K562 (cell line): ENCODE data around the gene PRKAR1A. TPM values are rescaled to one million over a fixed set of nuclear protein-coding genes. Genes with fewer than 3 reads are reported as not detected.

ENCODE experiments used
- ATAC-seq: fragments of 200-7000 bp; cut with Tn5 transposase; 3 replicates; pipeline ENCODE4 v1.9.1; 2020; ENCODE audit warnings: moderate library complexity
- BruUV-seq: library from RNA; stranded (reverse); fragments of 400-500 nt; replicated peaks from 2 replicates; lab custom pipeline; 2021; lab: Mats Ljungman, UMichigan
- CTCF ChIA-PET: fragments of 300-600 bp; formaldehyde crosslinking; extraction: SDS; loops from one replicate; lab custom pipeline; 2021; ENCODE audit warnings: low intra/inter-chr PET ratio; lab: Yijun Ruan, JAX
- POLR2A ChIA-PET: fragments of 300-600, 350-650 bp; sonication (Branson Sonifier 250); formaldehyde crosslinking; extraction: SDS; loops from one replicate; lab custom pipeline; 2021; ENCODE audit warnings: antibody characterized with exemption, inconsistent platforms; lab: Yijun Ruan, JAX
- DNase-seq, 4 experiments: peaks; one replicate each; pipeline versions ENCODE4 v3.0.0 to v3.0.0-alpha.2; 2011 to 2018; ENCODE audit warnings: low spot score in 3 of 4, mixed read lengths in 3 of 4; ENCODE audit errors: extremely low read depth in 1 of 4
- FAIRE-seq: peaks from 2 replicates; lab custom pipeline; 2011; peaks lifted over from hg19 to GRCh38; lab: Jason Lieb, UNC
- H2AFZ ChIP-seq: 2 replicates; pipeline ENCODE4 v1.6.0; 2011; ENCODE audit warnings: low read depth, low read length, control low read depth, inconsistent platforms
- H3K27ac ChIP-seq: fragments of 200-600 bp; 3 replicates; pipeline ENCODE4 v1.8.0; 2011; ENCODE audit warnings: low read depth, mild to moderate bottlenecking, control low read depth, inconsistent platforms, low read length, moderate library complexity, mixed read lengths; ENCODE audit errors: extremely low read depth
- H3K27me3 ChIP-seq, 2 experiments: fragments of 300-600 bp in 1 of 2; 2 replicates in 1 of 2; 3 replicates in 1 of 2; pipeline versions ENCODE4 v1.6.0 to v1.8.0; 2011; ENCODE audit warnings: inconsistent platforms in 2 of 2, low read length in 2 of 2, mild to moderate bottlenecking in 1 of 2, mixed read lengths in 1 of 2, moderate library complexity in 1 of 2; ENCODE audit not compliant: control insufficient read depth in 2 of 2, insufficient read depth in 2 of 2
- H3K36me3 ChIP-seq: fragments of 300-600 bp; 3 replicates; pipeline ENCODE4 v1.8.0; 2011; ENCODE audit warnings: mild to moderate bottlenecking, low read length, inconsistent platforms; ENCODE audit not compliant: control insufficient read depth, insufficient read depth
- H3K4me1 ChIP-seq, 2 experiments: fragments of 200-600 bp in 1 of 2; replicated peaks in 1 of 2; 2 replicates in 1 of 2; 3 replicates in 1 of 2; pipeline versions ENCODE4 v1.5.1 to v1.8.0; 2011; ENCODE audit warnings: inconsistent platforms in 2 of 2, low read length in 2 of 2, mild to moderate bottlenecking in 1 of 2, mixed read lengths in 1 of 2, moderate library complexity in 1 of 2; ENCODE audit not compliant: control insufficient read depth in 2 of 2, insufficient read depth in 2 of 2
- H3K4me2 ChIP-seq: 2 replicates; pipeline ENCODE4 v1.6.1; 2011; ENCODE audit warnings: low read length, control low read depth, inconsistent platforms, mixed read lengths; ENCODE audit not compliant: insufficient read depth
- H3K4me3 ChIP-seq: fragments of 200-600 bp; sonication (generic), shearing (Covaris generic); 2 replicates; pipeline ENCODE4 v1.5.1; 2016; ENCODE audit warnings: control low read depth, inconsistent platforms
- H3K79me2 ChIP-seq: fragments of 200-600 bp; 3 replicates; pipeline ENCODE4 v1.8.0; 2011; ENCODE audit warnings: low read length, inconsistent platforms; ENCODE audit not compliant: control insufficient read depth, insufficient read depth
- H3K9ac ChIP-seq, 2 experiments: 2 replicates each; pipeline versions ENCODE4 v1.6.0 to v1.6.1; 2011; ENCODE audit warnings: low read depth in 2 of 2, low read length in 2 of 2, control low read depth in 1 of 2, inconsistent platforms in 1 of 2, mild to moderate bottlenecking in 1 of 2, mixed read lengths in 1 of 2; ENCODE audit not compliant: insufficient read depth in 1 of 2
- H3K9me1 ChIP-seq: one replicate; pipeline ENCODE4 v1.6.0; 2011; ENCODE audit warnings: inconsistent platforms, mild to moderate bottlenecking, low read length, moderate library complexity; ENCODE audit not compliant: control insufficient read depth, insufficient read depth
- H3K9me3 ChIP-seq: replicated peaks from 2 replicates; pipeline ENCODE4 v1.5.1; 2011; ENCODE audit warnings: low read depth, low read length, inconsistent platforms; ENCODE audit not compliant: control insufficient read depth, insufficient read depth
- H4K20me1 ChIP-seq: replicated peaks from 2 replicates; pipeline ENCODE4 v1.6.1; 2011; ENCODE audit warnings: low read length, inconsistent platforms, mixed read lengths; ENCODE audit not compliant: control insufficient read depth, insufficient read depth
- CEBPG ChIP-seq, 3 experiments: fragments of 200-800 bp in 1 of 3; sonication (Bioruptor generic) in 1 of 3; sonication (generic) in 1 of 3; formaldehyde crosslinking in 1 of 3; IDR thresholded peaks in 2 of 3; conservative IDR thresholded peaks in 1 of 3; 2 replicates each; pipeline versions ENCODE4 v1.6.1 to v1.8.0; 2016 to 2022; ENCODE audit warnings: missing compliant biosample characterization in 2 of 3, missing genetic modification characterization in 2 of 3, mild to moderate bottlenecking in 1 of 3, missing genetic modification reagents in 1 of 3
- HNRNPL ChIP-seq: fragments of 200-400 bp; formaldehyde crosslinking; IDR thresholded peaks from 2 replicates; pipeline ENCODE4 v1.6.1; 2017; ENCODE audit warnings: low read depth, mild to moderate bottlenecking, low read length
- ILF3 ChIP-seq: fragments of 450-650 bp; IDR thresholded peaks from 2 replicates; pipeline ENCODE4 v1.6.1; 2018; ENCODE audit warnings: antibody characterized with exemption, mild to moderate bottlenecking, moderate library complexity, borderline replicate concordance
- MTA3 ChIP-seq: fragments of 450-650 bp; formaldehyde crosslinking; IDR thresholded peaks from 2 replicates; pipeline ENCODE4 v1.6.1; 2017; ENCODE audit warnings: mild to moderate bottlenecking, borderline replicate concordance
- SMC3 ChIP-seq: conservative IDR thresholded peaks from 2 replicates; pipeline ENCODE4 v1.6.1; 2011; ENCODE audit warnings: low read depth, low read length, improper control_type of control experiment; ENCODE audit not compliant: insufficient read depth
- WGBS: fragments of 100-300 bp; shearing (Covaris generic); methylation state at CpG from one replicate; pipeline ENCODE4 v1.1.6; 2016; ENCODE audit warnings: low coverage, mixed read lengths; ENCODE audit not compliant: insufficient coverage; ENCODE audit errors: missing lambda C conversion rate; 5-methylcytosine and 5-hydroxymethylcytosine counted together
- in situ Hi-C: fragments of 300-500 bp; cut with MboI; formaldehyde crosslinking; loops from 4 replicates; pipeline ENCODE4 v1.15.0; 2018; ENCODE audit warnings: inconsistent platforms, mixed read lengths
- intact Hi-C: fragments of 100-400 bp; cut with micrococcal nuclease; formaldehyde crosslinking; loops from 2 replicates; pipeline ENCODE4 v1.14.2; 2022
- polyA plus RNA-seq, 8 experiments: library from polyadenylated mRNA; depleted of rRNA in 4 of 8; stranded (reverse) in 5 of 8; unstranded in 3 of 8; fragments of >200 nt; fragmentation: Nextera tagmentation in 2 of 8; fragmentation: Illumina TruSeq in 1 of 8; extraction: Ambion mirVana in 2 of 8; extraction: Trizol in 1 of 8; gene quantifications; 2 replicates each; pipeline versions ENCODE4 v1.2.1 to v1.2.3, GENCODE V29; 2011 to 2014; ENCODE audit warnings: inconsistent platforms in 1 of 8, missing spikeins in 1 of 8
- total RNA-seq, 7 experiments: library from RNA; depleted of rRNA in 6 of 7; stranded (reverse); fragments of >200 nt in 6 of 7; fragmentation: Illumina TruSeq in 2 of 7; extraction: Trizol in 2 of 7; gene quantifications; 2 replicates each; pipeline versions ENCODE4 v1.2.1 to v1.2.3, GENCODE V29; 2011 to 2021; ENCODE audit warnings: low replicate concordance in 1 of 7
- TF ChIP-seq, protein P1 (sequence below): sonication (generic); formaldehyde crosslinking; IDR thresholded peaks from 2 replicates; pipeline ENCODE4 v1.8.1; 2023; ENCODE audit warnings: mild to moderate bottlenecking, missing genetic modification reagents
- TF ChIP-seq, protein P2 (sequence below): fragments of 200-800 bp; sonication (Bioruptor generic); IDR thresholded peaks from 2 replicates; pipeline ENCODE4 v1.6.1; 2016; ENCODE audit warnings: missing genetic modification characterization, missing compliant biosample characterization

PRKAR1A gene
- total and polyA plus RNA-seq, 9 of the 15 experiments (the other 6 are each of a cell fraction or from before 2014, with no cell fraction given): 15.0 to 95.6 (median 67.5) TPM

DNA sequence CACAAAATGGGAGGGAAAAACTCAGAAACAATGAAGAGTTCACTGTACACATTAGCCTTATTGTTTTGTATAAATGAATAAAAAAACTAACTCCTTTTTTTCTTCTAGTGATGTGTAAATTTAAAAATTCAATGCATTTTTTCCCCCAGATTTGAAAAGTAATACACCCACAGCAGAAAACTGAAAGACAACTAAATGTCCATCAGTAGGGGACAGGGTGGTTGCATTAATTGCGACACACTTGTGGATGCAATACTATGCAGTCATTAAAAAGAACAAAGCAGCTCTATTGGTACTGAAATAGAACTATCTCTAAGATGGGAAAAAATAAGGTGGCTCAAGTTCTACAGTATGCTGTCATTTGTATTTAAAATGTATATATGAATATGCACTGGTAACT, 41.3 kb upstream of the PRKAR1A start:
- no peak for DNase-seq
- H3K4me1 ChIP-seq: no peaks in the 10 kb centered on the region
- H3K36me3 ChIP-seq: no peaks in the 10 kb centered on the region
- TF ChIP-seq MTA3 (no peak), CEBPG (CRISPR knock-in tag; IDR thresholded peaks at IDR 0.05) (no peak), CEBPG (tag; conservative IDR thresholded peaks at IDR 0.05 in 1 of 2, IDR thresholded peaks at IDR 0.05 in 1 of 2) (peak; percentile 33 to 45; a peak in 2 of 4 replicates)
- POLR2A ChIA-PET: interaction anchor here (1.1 kb wide), 1 partner anchor 41 kb away, joined by 4 read pairs; the partner anchor contains the start of gene PRKAR1A
- no TSS peak for BruUV-seq
- no peaks in the 10 kb centered on the region for H4K20me1 ChIP-seq
- no peak overlapping the region for H2AFZ ChIP-seq
- 0% methylated on average over 1 of the region's 1 CpG for WGBS
- no peaks in the 10 kb centered on the region for H3K9me1 ChIP-seq
- H3K9me3 ChIP-seq: no peaks in the 10 kb centered on the region
- H3K27ac ChIP-seq: no peak overlapping the region
- FAIRE-seq: no peak
- peaks cover 0 to 16% of the 10 kb centered on the region in 2 experiments; a peak in 1 of 5 replicates for H3K27me3 ChIP-seq
- ATAC-seq: no peak
- CTCF ChIA-PET: no interaction called here
- intact Hi-C loops (no loop called here), in situ Hi-C loops (loop anchor here (25.0 kb wide), 1 partner anchor 509 kb away; no protein-coding TSS in a partner anchor)
- H3K79me2 ChIP-seq: no peaks in the 10 kb centered on the region
- no peak overlapping the region for H3K4me3 ChIP-seq
- no peak overlapping the region for H3K9ac ChIP-seq
- H3K4me2 ChIP-seq: no peak overlapping the region

DNA sequence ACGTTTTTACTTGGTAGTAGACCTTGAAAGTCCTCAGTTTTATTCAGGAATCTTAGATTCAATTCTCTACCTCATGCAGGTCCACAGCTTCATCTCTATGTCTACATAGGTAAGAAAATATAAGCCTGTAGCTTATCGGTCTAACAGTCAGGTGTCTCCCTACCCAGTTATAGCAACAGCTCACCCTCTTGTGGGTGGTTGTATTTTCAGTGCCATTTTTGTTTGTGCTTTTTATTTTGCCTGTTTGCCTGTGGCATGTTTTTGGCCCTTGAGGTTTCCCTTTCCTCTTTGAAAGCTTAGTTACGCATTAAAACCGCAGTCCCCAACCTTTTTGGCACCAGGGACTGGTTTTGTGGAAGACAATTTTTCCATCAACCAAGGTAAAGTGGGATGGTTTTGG, 31.3 kb upstream of the PRKAR1A start:
- BruUV-seq: no TSS peak
- H3K4me2 ChIP-seq: no peak overlapping the region
- H3K4me3 ChIP-seq: no peak overlapping the region
- ChIA-PET POLR2A (interaction anchor here (0.6 to 0.8 kb wide), 2 partner anchors 31 to 440 kb away, joined by 3 read pairs; partner anchors contain the start of gene PRKAR1A), CTCF (no interaction called here)
- WGBS: 7% methylated on average over 4 of the region's 4 CpGs
- H3K79me2 ChIP-seq: no peaks in the 10 kb centered on the region
- no peak overlapping the region for H3K9ac ChIP-seq
- intact Hi-C loops (no loop called here), in situ Hi-C loops (no loop called here)
- H3K27ac ChIP-seq: no peak overlapping the region
- no peak for ATAC-seq
- H3K9me1 ChIP-seq: no peaks in the 10 kb centered on the region
- no peak for DNase-seq
- FAIRE-seq: no peak
- H3K4me1 ChIP-seq: peaks cover 0 to 3% of the 10 kb centered on the region in 2 experiments; a peak in 1 of 5 replicates
- H3K36me3 ChIP-seq: no peaks in the 10 kb centered on the region
- H2AFZ ChIP-seq: no peak overlapping the region
- no peaks in the 10 kb centered on the region for H4K20me1 ChIP-seq
- peaks cover 22 to 32% of the 10 kb centered on the region in 2 experiments for H3K27me3 ChIP-seq
- no peaks in the 10 kb centered on the region for H3K9me3 ChIP-seq
- TF ChIP-seq ILF3 (no peak), SMC3 (no peak), CEBPG (CRISPR knock-in tag; IDR thresholded peaks at IDR 0.05) (no peak), CEBPG (tag; conservative IDR thresholded peaks at IDR 0.05 in 1 of 2, IDR thresholded peaks at IDR 0.05 in 1 of 2) (no peak), HNRNPL (no peak)
- TF ChIP-seq, protein P1, sequence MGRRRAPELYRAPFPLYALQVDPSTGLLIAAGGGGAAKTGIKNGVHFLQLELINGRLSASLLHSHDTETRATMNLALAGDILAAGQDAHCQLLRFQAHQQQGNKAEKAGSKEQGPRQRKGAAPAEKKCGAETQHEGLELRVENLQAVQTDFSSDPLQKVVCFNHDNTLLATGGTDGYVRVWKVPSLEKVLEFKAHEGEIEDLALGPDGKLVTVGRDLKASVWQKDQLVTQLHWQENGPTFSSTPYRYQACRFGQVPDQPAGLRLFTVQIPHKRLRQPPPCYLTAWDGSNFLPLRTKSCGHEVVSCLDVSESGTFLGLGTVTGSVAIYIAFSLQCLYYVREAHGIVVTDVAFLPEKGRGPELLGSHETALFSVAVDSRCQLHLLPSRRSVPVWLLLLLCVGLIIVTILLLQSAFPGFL (CRISPR knock-in tag): no peak
- TF ChIP-seq, protein P2, sequence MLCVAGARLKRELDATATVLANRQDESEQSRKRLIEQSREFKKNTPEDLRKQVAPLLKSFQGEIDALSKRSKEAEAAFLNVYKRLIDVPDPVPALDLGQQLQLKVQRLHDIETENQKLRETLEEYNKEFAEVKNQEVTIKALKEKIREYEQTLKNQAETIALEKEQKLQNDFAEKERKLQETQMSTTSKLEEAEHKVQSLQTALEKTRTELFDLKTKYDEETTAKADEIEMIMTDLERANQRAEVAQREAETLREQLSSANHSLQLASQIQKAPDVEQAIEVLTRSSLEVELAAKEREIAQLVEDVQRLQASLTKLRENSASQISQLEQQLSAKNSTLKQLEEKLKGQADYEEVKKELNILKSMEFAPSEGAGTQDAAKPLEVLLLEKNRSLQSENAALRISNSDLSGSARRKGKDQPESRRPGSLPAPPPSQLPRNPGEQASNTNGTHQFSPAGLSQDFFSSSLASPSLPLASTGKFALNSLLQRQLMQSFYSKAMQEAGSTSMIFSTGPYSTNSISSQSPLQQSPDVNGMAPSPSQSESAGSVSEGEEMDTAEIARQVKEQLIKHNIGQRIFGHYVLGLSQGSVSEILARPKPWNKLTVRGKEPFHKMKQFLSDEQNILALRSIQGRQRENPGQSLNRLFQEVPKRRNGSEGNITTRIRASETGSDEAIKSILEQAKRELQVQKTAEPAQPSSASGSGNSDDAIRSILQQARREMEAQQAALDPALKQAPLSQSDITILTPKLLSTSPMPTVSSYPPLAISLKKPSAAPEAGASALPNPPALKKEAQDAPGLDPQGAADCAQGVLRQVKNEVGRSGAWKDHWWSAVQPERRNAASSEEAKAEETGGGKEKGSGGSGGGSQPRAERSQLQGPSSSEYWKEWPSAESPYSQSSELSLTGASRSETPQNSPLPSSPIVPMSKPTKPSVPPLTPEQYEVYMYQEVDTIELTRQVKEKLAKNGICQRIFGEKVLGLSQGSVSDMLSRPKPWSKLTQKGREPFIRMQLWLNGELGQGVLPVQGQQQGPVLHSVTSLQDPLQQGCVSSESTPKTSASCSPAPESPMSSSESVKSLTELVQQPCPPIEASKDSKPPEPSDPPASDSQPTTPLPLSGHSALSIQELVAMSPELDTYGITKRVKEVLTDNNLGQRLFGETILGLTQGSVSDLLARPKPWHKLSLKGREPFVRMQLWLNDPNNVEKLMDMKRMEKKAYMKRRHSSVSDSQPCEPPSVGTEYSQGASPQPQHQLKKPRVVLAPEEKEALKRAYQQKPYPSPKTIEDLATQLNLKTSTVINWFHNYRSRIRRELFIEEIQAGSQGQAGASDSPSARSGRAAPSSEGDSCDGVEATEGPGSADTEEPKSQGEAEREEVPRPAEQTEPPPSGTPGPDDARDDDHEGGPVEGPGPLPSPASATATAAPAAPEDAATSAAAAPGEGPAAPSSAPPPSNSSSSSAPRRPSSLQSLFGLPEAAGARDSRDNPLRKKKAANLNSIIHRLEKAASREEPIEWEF (CRISPR knock-in tag): no peak
